ENCODE results near the gene CAMK1D.

Gene CAMK1D

GRCh38 chr10:12650122-12650521 lies 300.8 kb downstream of the CAMK1D start:
- no peak overlapping the region for H3K27ac ChIP-seq
- no peak for TF ChIP-seq CTCF (IDR thresholded peaks at IDR 0.05)
- H3K4me3 ChIP-seq = no peak overlapping the region
- DNase-seq (ENCODE audit: low spot score) = no peak

DNA sequence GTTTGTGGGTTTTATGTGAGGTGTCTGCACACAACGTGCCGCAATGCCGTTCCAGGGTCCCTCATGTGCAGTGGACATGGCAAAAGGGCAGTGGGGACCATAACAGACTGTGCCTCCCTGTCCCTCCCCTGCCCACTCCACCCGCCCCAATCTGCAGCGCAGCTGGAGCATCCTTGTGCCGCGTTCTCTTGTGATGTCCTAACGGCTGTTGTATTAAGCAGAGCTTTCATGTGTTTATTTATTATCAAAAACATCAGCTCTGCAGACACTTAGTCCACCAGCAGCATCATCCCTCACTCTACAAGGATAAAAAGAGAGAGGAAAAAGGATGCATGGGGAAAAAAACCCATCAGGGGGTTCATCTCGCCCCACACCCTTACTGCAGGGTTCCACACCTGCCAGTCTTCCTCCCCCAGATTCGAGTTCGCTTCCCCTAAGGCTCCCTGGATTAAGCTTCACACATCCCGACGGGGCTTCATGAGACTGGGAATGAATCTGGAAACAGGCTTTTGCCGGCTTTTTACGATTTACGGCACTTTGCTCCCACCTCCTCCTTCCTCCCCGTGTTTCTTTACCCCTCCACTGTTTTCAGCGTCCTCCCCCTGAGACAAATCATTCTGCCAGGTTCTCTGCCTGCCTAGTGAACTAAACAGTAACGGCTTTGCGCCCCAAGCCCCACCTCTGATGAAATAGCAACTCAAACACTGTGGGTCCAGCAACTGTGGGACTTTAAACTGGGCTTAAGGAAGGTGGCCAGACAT lies 301.4 kb downstream of the CAMK1D start:
- Histone ChIP-seq H3K4me3 (no peak overlapping the region), H3K27ac (no peak overlapping the region)
- no peak for DNase-seq (ENCODE audit: low spot score)
- no peak for TF ChIP-seq CTCF (IDR thresholded peaks at IDR 0.05)

GRCh38 chr10:12655940-12656339 lies 306.6 kb downstream of the CAMK1D start:
- no peak for TF ChIP-seq CTCF (IDR thresholded peaks at IDR 0.05)
- H3K27ac ChIP-seq = no peak overlapping the region
- no peak for DNase-seq (ENCODE audit: low spot score)
- H3K4me3 ChIP-seq = no peak overlapping the region

- peak; percentile 51 for TF ChIP-seq CTCF (IDR thresholded peaks at IDR 0.05)
- Histone ChIP-seq H3K27ac (no peak overlapping the region), H3K4me3 (no peak overlapping the region)
- DNase-seq (ENCODE audit: low spot score) = no peak
Observed at GRCh38 chr10:12656518-12657142, 307.3 kb downstream of the CAMK1D start.

DNA sequence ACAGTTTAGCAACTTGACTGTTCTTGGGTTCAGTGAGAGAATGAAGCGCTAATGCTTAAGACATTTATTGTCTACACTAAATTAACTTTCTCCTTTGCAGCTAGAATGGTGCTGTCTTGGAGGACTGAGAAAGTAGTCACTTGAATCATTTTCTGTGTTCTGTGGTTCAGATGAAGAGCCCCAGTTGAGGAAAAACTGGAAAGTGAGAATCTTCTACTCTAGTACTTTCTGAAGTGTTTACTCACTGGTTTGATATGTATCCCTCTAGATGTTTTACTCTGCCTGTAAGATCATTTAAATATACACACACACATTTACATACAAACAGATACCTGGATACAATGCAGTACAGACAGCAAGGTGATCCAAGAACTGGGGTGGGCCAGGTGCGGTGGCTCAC lies 308.1 kb downstream of the CAMK1D start:
- Histone ChIP-seq H3K4me3 (no peak overlapping the region), H3K27ac (no peak overlapping the region)
- no peak for DNase-seq (ENCODE audit: low spot score)
- TF ChIP-seq CTCF (IDR thresholded peaks at IDR 0.05) = no peak

- H3K4me3 ChIP-seq = no peak overlapping the region
- no peak for DNase-seq (ENCODE audit: low spot score)
- no peak overlapping the region for H3K27ac ChIP-seq
- TF ChIP-seq CTCF (IDR thresholded peaks at IDR 0.05) = no peak
Observed at GRCh38 chr10:12658526-12658925, 309.2 kb downstream of the CAMK1D start.

DNA sequence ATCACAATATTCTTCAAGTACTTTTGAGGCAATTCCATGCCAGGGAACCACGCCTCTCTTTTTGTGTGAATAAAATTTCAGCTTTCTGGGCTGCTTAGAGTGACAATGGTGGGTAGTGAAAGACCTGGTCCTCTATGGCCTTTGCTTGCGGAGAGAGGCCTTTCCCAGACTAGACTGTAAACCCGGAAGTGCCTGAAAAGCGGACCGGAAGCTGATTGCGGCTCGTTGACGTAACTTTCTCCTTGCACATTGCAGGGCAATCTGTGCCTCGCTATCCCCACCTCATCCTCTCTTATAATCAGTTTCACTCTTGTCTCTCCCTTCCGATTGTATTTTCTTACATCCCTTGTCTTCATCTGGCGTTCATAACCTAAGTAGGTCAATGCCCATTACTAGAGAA lies 310.4 kb downstream of the CAMK1D start:
- no peak for TF ChIP-seq CTCF (IDR thresholded peaks at IDR 0.05)
- H3K27ac ChIP-seq = no peak overlapping the region
- no peak for DNase-seq (ENCODE audit: low spot score)
- H3K4me3 ChIP-seq = no peak overlapping the region
